ENCODE data around the gene PSPN. TPM values are rescaled to one million over a fixed set of nuclear protein-coding genes. Genes with fewer than 3 reads are reported as not detected.

PSPN gene
- total RNA-seq, 1 experiment from 2014 or later: 3.4 TPM

DNA sequence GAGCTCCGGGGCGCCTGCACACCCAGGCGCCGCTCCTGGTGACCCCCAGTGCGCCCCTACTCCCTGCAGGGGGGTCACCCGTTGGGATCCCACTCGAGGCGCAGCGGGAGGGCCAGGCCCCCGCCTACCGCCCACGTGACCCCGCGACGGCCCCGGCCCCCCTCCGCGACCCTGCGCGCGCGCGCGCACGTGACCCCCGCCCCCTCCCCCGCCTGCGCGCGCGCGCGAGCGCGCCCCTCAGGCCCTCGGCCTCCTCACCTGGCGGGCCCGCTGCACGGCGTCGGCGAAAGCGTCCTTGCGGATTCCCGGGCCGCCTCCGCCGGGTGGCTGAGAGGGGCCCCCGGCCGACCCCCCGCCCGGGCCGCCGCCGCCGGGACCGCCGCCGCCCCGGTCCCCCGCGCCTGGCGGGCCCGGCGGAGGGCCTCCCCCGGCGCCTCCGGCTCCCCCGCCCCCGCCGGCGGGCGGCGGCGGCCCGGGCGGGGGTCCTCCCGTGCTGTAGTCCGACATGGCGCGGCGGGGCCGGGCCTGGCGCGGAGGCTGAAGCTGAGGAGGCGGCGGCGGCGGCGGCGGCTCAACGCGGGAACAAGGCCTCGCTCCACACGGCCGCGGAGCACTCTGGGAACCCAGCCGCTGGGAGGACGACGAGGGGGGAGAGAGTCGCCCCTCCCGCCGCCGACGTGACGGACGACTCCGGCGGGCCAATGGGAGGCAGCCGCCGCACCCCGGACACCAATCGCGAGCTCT is 48.6 kb upstream of the PSPN start, which contains the start of gene KHSRP:
Gene KHSRP, minus strand, starts transcription at position 617 of the 744 bp plus-strand sequence. Its CDS starts 110 bp downstream, at position 507.
- Histone ChIP-seq H3K9ac (ENCODE audit: low read length) (peak within 1 kb of the TSS; percentile 96), H3K9me3 (ENCODE audit: control insufficient read depth in 1 of 2, insufficient read depth in 1 of 2, low read depth in 1 of 2, low read length in 2 of 2) (no peaks in the 10 kb centered on the region), H3K27me3 (ENCODE audit: insufficient read depth, low read length) (no peaks in the 10 kb centered on the region), H3K4me3 (replicated peaks in 1 of 2; ENCODE audit: low read depth in 1 of 2, low read length in 2 of 2) (peak within 1 kb of the TSS; percentile 98 to 99), H3K4me2 (ENCODE audit: low read length) (peak within 1 kb of the TSS; percentile 98), H3K9me2 (ENCODE audit: insufficient read depth) (no peaks in the 10 kb centered on the region), H3K36me3 (ENCODE audit: control insufficient read depth in 1 of 2, insufficient read depth in 2 of 2, low read length in 2 of 2) (peaks cover 25 to 34% of the 10 kb centered on the region in 2 experiments; a peak in 3 of 4 replicates), H3K27ac (ENCODE audit: low read depth, low read length) (peak within 1 kb of the TSS; percentile 85), H2AFZ (ENCODE audit: low read depth, low read length, poor library complexity, severe bottlenecking) (no peak within 1 kb of the TSS), H3K4me1 (ENCODE audit: control insufficient read depth in 1 of 2, insufficient read depth in 2 of 2, low read length in 2 of 2) (peaks cover 8 to 26% of the 10 kb centered on the region in 2 experiments; a peak in 3 of 4 replicates), H3K79me2 (ENCODE audit: insufficient read depth, low read length) (peaks cover 48% of the 10 kb centered on the region), H4K20me1 (ENCODE audit: insufficient read depth) (peaks cover 39% of the 10 kb centered on the region; the same call in 1 of the 2 replicates)
- intact Hi-C loops (cut with micrococcal nuclease): no loop called here
- TF ChIP-seq YY1 (IDR thresholded peaks at IDR 0.05; ENCODE audit: extremely low read depth, insufficient replicate concordance, low read depth, low read length) (no peak), ZFX (IDR thresholded peaks at IDR 0.05) (peak; percentile 85), POLR2AphosphoS5 (IDR thresholded peaks at IDR 0.05; ENCODE audit: low read depth, low read length) (peak; percentile 81)
- DNase-seq (ENCODE audit: low read depth, low spot score) (no peak), ATAC-seq (no peak)
- POLR2A ChIA-PET: interaction anchor here (1.0 to 1.6 kb wide), 3 partner anchors 14 to 106 kb away, joined by 4 to 8 read pairs (median 7); partner anchors contain the start of genes ALKBH7 and TNFSF9
- RAD21 ChIA-PET (ENCODE audit: low non-redundant PET in 1 of 2, low total read pairs in 2 of 2, uncharacterized antibody in 2 of 2, unreplicated experiment in 2 of 2): interaction anchor here in 1 of 2 experiments (1.1 kb wide), 1 partner anchor 31 kb away, joined by 3 read pairs; the partner anchor contains the start of gene GTF2F1
- CTCF ChIA-PET: interaction anchor here (0.9 to 1.3 kb wide), 3 partner anchors 14 to 206 kb away, joined by 3 to 4 read pairs (median 4); partner anchors contain the start of gene SLC25A23
- BruUV-seq (replicated peaks): no TSS peak

GRCh38 chr19:6423499-6424194 is 47.9 kb upstream of the PSPN start:
- ATAC-seq (0 out of 2 replicates have a peak, but pooled peaks have one; percentile 9), DNase-seq (ENCODE audit: low read depth, low spot score) (no peak)
- Histone ChIP-seq H3K27me3 (ENCODE audit: insufficient read depth, low read length) (no peaks in the 10 kb centered on the region), H3K4me1 (ENCODE audit: control insufficient read depth in 1 of 2, insufficient read depth in 2 of 2, low read length in 2 of 2) (peaks cover 6 to 23% of the 10 kb centered on the region in 2 experiments; a peak in 3 of 4 replicates), H3K4me3 (replicated peaks in 1 of 2; ENCODE audit: low read depth in 1 of 2, low read length in 2 of 2) (peak overlapping the region; percentile 98 to 99), H3K9me3 (ENCODE audit: control insufficient read depth in 1 of 2, insufficient read depth in 1 of 2, low read depth in 1 of 2, low read length in 2 of 2) (no peaks in the 10 kb centered on the region), H3K4me2 (ENCODE audit: low read length) (peak overlapping the region; percentile 98), H4K20me1 (ENCODE audit: insufficient read depth) (peaks cover 39% of the 10 kb centered on the region; the same call in 1 of the 2 replicates), H2AFZ (ENCODE audit: low read depth, low read length, poor library complexity, severe bottlenecking) (no peak overlapping the region), H3K9ac (ENCODE audit: low read length) (peak overlapping the region; percentile 96), H3K27ac (ENCODE audit: low read depth, low read length) (peak overlapping the region; percentile 85), H3K36me3 (ENCODE audit: control insufficient read depth in 1 of 2, insufficient read depth in 2 of 2, low read length in 2 of 2) (peaks cover 32 to 41% of the 10 kb centered on the region in 2 experiments; a peak in 3 of 4 replicates), H3K9me2 (ENCODE audit: insufficient read depth) (no peaks in the 10 kb centered on the region), H3K79me2 (ENCODE audit: insufficient read depth, low read length) (peaks cover 55% of the 10 kb centered on the region)
- intact Hi-C loops (cut with micrococcal nuclease): no loop called here
- ChIA-PET RAD21 (ENCODE audit: low non-redundant PET in 1 of 2, low total read pairs in 2 of 2, uncharacterized antibody in 2 of 2, unreplicated experiment in 2 of 2) (no interaction called here), POLR2A (no interaction called here), CTCF (no interaction called here)
- BruUV-seq (replicated peaks): TSS peak; percentile 47
- TF ChIP-seq EZH2phosphoT487 (IDR thresholded peaks at IDR 0.05; ENCODE audit: borderline replicate concordance) (no peak), EZH2 (IDR thresholded peaks at IDR 0.05) (no peak), ELF1 (IDR thresholded peaks at IDR 0.05; ENCODE audit: borderline replicate concordance, low read depth) (no peak), SRF (IDR thresholded peaks at IDR 0.05; ENCODE audit: low read depth) (no peak), CEBPB (IDR thresholded peaks at IDR 0.05; ENCODE audit: low read depth) (no peak), TCF7L2 (IDR thresholded peaks at IDR 0.05; ENCODE audit: borderline replicate concordance, extremely low read depth, insufficient read depth, insufficient read length) (no peak), POLR2AphosphoS5 (IDR thresholded peaks at IDR 0.05; ENCODE audit: low read depth, low read length) (no peak; the same call in 1 of the 2 replicates), ZNF274 (IDR thresholded peaks at IDR 0.05; ENCODE audit: low read depth, low read length) (no peak), MAX (IDR thresholded peaks at IDR 0.05) (no peak), JUND (IDR thresholded peaks at IDR 0.05) (no peak), SP1 (IDR thresholded peaks at IDR 0.05; ENCODE audit: low read depth) (no peak)
- TF ChIP-seq, protein P1, sequence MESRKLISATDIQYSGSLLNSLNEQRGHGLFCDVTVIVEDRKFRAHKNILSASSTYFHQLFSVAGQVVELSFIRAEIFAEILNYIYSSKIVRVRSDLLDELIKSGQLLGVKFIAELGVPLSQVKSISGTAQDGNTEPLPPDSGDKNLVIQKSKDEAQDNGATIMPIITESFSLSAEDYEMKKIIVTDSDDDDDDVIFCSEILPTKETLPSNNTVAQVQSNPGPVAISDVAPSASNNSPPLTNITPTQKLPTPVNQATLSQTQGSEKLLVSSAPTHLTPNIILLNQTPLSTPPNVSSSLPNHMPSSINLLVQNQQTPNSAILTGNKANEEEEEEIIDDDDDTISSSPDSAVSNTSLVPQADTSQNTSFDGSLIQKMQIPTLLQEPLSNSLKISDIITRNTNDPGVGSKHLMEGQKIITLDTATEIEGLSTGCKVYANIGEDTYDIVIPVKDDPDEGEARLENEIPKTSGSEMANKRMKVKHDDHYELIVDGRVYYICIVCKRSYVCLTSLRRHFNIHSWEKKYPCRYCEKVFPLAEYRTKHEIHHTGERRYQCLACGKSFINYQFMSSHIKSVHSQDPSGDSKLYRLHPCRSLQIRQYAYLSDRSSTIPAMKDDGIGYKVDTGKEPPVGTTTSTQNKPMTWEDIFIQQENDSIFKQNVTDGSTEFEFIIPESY (IDR thresholded peaks at IDR 0.05; ENCODE audit: extremely low read depth, insufficient replicate concordance, low read length): no peak
